ENCODE measurements around the gene FZD8.

- TF ChIP-seq ZFP3 (CRISPR knock-in tag; IDR thresholded peaks at IDR 0.05) (no peak), OSR1 (CRISPR knock-in tag; IDR thresholded peaks at IDR 0.05) (no peak), ZFP30 (CRISPR knock-in tag; IDR thresholded peaks at IDR 0.05) (no peak), BACH2 (CRISPR knock-in tag; IDR thresholded peaks at IDR 0.05; ENCODE audit: borderline replicate concordance) (no peak), ESRRG (CRISPR knock-in tag; IDR thresholded peaks at IDR 0.05) (no peak), CSDC2 (CRISPR knock-in tag; IDR thresholded peaks at IDR 0.05) (no peak), ARNTL (CRISPR knock-in tag; IDR thresholded peaks at IDR 0.05; ENCODE audit: borderline replicate concordance, low read depth) (no peak), ZNF565 (CRISPR knock-in tag; conservative IDR thresholded peaks at IDR 0.05; ENCODE audit: low read depth) (no peak), TCF4 (CRISPR knock-in tag; IDR thresholded peaks at IDR 0.05; ENCODE audit: borderline replicate concordance) (no peak), RARB (CRISPR knock-in tag; IDR thresholded peaks at IDR 0.05) (no peak)
- TF ChIP-seq, protein P1, sequence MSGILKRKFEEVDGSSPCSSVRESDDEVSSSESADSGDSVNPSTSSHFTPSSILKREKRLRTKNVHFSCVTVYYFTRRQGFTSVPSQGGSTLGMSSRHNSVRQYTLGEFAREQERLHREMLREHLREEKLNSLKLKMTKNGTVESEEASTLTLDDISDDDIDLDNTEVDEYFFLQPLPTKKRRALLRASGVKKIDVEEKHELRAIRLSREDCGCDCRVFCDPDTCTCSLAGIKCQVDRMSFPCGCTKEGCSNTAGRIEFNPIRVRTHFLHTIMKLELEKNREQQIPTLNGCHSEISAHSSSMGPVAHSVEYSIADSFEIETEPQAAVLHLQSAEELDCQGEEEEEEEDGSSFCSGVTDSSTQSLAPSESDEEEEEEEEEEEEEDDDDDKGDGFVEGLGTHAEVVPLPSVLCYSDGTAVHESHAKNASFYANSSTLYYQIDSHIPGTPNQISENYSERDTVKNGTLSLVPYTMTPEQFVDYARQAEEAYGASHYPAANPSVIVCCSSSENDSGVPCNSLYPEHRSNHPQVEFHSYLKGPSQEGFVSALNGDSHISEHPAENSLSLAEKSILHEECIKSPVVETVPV (CRISPR knock-in tag; IDR thresholded peaks at IDR 0.05), result no peak
Observed at GRCh38 chr10:35613597-35614226, 28.4 kb downstream of the FZD8 start.

Measured in SK-N-SH treated with all-trans-retinoic acid at 6 μM for 48 hours (cell line).